Breast epithelium (tissue), 3 donors: ENCODE results near the gene USP34.

Source experiments
- CTCF ChIP-seq, 3 donors: fragments of 450-650 bp; IDR thresholded peaks; one replicate each; pipeline ENCODE4 v1.5.1; 2016 to 2017; ENCODE audit warnings: antibody characterized with exemption in 3 of 3, mild to moderate bottlenecking in 3 of 3, moderate library complexity in 3 of 3
- POLR2AphosphoS5 ChIP-seq, 3 donors: sonication (generic); formaldehyde crosslinking; IDR thresholded peaks; one replicate each; pipeline ENCODE4 v1.6.1; 2017; ENCODE audit warnings: antibody characterized with exemption in 3 of 3

DNA sequence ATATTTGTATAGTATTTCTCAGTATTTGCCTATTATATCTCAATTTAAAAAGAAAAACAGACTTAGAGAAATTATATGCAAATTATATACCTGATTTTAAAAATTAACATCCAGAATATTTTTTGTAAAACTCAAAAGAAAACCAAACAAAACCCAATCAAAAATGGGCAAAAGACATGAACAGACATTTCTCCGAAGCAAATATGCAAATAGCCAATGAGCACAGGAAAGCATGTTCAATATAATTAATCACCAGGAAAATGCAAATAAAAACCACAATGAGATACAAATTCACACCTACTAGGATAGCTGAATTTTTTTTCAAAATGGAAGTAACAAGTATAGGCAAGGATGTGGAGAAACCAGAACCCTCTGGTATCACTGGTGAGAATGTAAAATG is 108.0 kb downstream of the USP34 start:
- TF ChIP-seq POLR2AphosphoS5 (IDR thresholded peaks at IDR 0.05) (no peak), CTCF (IDR thresholded peaks at IDR 0.05) (no peak)
